Astrocyte of the cerebellum (primary cell): ENCODE data around the gene SLC35B2.

Experiments
- DNase-seq: peaks from one replicate; pipeline ENCODE4 v3.0.0-alpha.2; 2011; ENCODE audit warnings: low read depth
- H3K4me3 ChIP-seq: 2 replicates; pipeline ENCODE4 v1.5.1; 2011; ENCODE audit warnings: mild to moderate bottlenecking, low read depth, low read length, moderate library complexity
- in situ Hi-C: cut with HindIII; loops from 2 replicates; pipeline ENCODE4 v1.10.0; 2017; ENCODE audit warnings: low sequenced_read_pairs
- TF ChIP-seq, protein P1 (sequence below): IDR thresholded peaks from 2 replicates; pipeline ENCODE4 v1.5.1; 2012; ENCODE audit warnings: low read length, low read depth, moderate library complexity, mild to moderate bottlenecking; ENCODE audit errors: missing control alignments

The SLC35B2 gene

DNA sequence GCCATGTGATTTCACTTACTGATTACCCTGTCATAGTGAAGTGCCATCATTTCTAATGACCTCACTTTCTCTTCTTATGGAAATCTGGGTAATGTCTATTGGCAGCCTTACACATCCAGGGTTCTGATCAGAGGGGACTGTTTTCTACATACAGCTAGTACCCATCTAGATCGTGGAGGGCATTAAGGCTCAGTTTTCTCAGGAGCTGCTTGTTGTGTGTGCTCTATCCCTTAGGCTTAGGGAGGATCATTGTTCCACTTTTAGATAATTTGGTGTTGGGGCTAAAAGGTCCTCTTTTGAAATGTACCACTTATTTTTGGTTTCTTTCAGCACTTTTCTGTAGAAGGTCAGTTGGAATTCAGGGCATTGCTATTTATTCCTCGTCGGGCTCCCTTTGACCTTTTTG is 6.6 kb downstream of the SLC35B2 start:
- TF ChIP-seq, protein P1, sequence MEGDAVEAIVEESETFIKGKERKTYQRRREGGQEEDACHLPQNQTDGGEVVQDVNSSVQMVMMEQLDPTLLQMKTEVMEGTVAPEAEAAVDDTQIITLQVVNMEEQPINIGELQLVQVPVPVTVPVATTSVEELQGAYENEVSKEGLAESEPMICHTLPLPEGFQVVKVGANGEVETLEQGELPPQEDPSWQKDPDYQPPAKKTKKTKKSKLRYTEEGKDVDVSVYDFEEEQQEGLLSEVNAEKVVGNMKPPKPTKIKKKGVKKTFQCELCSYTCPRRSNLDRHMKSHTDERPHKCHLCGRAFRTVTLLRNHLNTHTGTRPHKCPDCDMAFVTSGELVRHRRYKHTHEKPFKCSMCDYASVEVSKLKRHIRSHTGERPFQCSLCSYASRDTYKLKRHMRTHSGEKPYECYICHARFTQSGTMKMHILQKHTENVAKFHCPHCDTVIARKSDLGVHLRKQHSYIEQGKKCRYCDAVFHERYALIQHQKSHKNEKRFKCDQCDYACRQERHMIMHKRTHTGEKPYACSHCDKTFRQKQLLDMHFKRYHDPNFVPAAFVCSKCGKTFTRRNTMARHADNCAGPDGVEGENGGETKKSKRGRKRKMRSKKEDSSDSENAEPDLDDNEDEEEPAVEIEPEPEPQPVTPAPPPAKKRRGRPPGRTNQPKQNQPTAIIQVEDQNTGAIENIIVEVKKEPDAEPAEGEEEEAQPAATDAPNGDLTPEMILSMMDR, result no peak
- in situ Hi-C loops, result no loop called here
- no peak overlapping the region for H3K4me3 ChIP-seq
- DNase-seq, result no peak

- in situ Hi-C loops, result no loop called here
- DNase-seq, result no peak
- H3K4me3 ChIP-seq, result no peak overlapping the region
- TF ChIP-seq, protein P1, result no peak
These were observed 7.1 kb downstream of the SLC35B2 start for GRCh38 chr6:44250067-44250717.

DNA sequence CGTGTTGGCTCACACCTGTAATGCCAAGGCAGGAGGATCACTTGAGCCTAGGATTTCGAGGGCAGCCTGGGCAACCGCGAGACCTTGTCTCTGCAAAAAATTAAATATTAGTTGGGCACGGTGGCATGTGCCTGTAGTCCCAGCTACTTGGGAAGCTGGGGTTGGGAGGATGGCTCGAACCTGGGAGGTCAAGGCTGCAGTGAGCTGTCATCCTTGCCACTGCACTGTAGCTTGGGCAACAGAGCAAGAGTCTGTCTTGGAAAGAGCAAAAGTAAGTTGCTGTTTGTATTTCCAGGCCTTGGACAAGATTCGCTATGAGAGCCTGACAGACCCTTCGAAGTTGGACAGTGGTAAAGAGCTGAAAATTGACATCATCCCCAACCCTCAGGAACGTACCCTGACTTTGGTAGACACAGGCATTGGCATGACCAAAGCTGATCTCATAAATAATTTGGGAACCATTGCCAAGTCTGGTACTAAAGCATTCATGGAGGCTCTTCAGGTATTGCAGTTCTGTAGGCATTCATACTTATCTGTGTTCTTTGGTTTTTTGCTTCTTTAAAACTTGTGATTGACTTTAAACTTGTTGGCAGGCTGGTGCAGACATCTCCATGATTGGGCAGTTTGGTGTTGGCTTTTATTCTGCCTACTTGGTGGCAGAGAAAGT is 8.1 kb downstream of the SLC35B2 start:
- no peak for DNase-seq
- TF ChIP-seq, protein P1, result no peak
- peak overlapping the region; percentile 98 for H3K4me3 ChIP-seq
- in situ Hi-C loops, result no loop called here

- DNase-seq, result no peak
- peak overlapping the region; percentile 98 for H3K4me3 ChIP-seq
- in situ Hi-C loops, result no loop called here
- TF ChIP-seq, protein P1, result no peak
These were observed 8.7 kb downstream of the SLC35B2 start for GRCh38 chr6:44248579-44248978.

GRCh38 chr6:44247338-44248302 is 9.7 kb downstream of the SLC35B2 start:
- no peak for DNase-seq
- TF ChIP-seq, protein P1, result no peak
- in situ Hi-C loops, result no loop called here
- peak overlapping the region; percentile 98 for H3K4me3 ChIP-seq

DNA sequence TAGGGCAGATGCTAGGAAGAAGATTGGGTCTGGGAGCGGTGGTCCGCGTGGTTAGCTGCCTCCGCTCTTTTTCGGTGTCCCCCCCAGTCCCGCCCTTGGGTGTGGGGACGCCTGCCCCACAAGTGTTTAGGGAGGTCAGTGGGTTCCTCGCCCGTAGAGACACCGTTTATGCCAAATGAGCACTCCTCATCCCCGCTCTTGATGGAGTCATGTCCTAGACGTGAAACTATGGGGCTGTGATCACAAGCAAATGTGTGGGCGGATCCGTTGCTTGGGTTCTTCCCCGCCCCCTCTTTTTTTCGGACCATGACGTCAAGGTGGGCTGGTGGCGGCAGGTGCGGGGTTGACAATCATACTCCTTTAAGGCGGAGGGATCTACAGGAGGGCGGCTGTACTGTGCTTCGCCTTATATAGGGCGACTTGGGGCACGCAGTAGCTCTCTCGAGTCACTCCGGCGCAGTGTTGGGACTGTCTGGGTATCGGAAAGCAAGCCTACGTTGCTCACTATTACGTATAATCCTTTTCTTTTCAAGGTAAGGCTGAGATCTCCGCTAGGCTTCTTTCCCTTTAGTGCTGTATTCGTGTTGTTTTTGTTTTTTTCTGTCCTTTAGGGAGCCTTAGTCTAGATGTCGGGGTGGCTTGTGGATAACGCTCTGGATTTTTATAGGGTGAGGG is 10.5 kb downstream of the SLC35B2 start, which contains the start of gene HSP90AB1:
HSP90AB1 (plus strand) TSS at position 439 of the 675 bp plus-strand sequence. CDS start 1,529 bp downstream, outside the sequence.
- peak within 1 kb of the TSS; percentile 98 for H3K4me3 ChIP-seq
- TF ChIP-seq, protein P1, result no peak
- in situ Hi-C loops, result no loop called here
- peak; percentile 94 for DNase-seq
